Osteocyte (in vitro differentiated cells): Measurements from ENCODE around the gene AVPR2. TPM values are rescaled to one million over a fixed set of nuclear protein-coding genes. Genes with fewer than 3 reads are reported as not detected.

Experiments
- DNase-seq: peaks from one replicate; pipeline ENCODE4 v3.0.0; 2021; ENCODE audit warnings: mixed read lengths; ENCODE audit not compliant: unreplicated experiment; ENCODE audit errors: extremely low spot score
- H3K27ac Mint-ChIP-seq: one replicate; pipeline ENCODE4 v1.8.0; 2021; ENCODE audit warnings: mild to moderate bottlenecking, mixed read lengths; ENCODE audit not compliant: unreplicated experiment
- H3K27me3 Mint-ChIP-seq: one replicate; pipeline ENCODE4 v1.8.0; 2021; ENCODE audit warnings: mixed read lengths; ENCODE audit not compliant: unreplicated experiment
- H3K36me3 Mint-ChIP-seq: one replicate; pipeline ENCODE4 v1.8.0; 2021; ENCODE audit warnings: mixed read lengths; ENCODE audit not compliant: unreplicated experiment
- H3K4me1 Mint-ChIP-seq: one replicate; pipeline ENCODE4 v1.8.0; 2021; ENCODE audit warnings: mixed read lengths; ENCODE audit not compliant: unreplicated experiment
- H3K4me3 Mint-ChIP-seq: one replicate; pipeline ENCODE4 v1.8.0; 2021; ENCODE audit warnings: mild to moderate bottlenecking, moderate library complexity, mixed read lengths; ENCODE audit not compliant: unreplicated experiment
- H3K9me3 Mint-ChIP-seq: one replicate; pipeline ENCODE4 v1.8.0; 2021; ENCODE audit warnings: mixed read lengths; ENCODE audit not compliant: unreplicated experiment
- CTCF ChIP-seq: fragments of 200-600 bp; sonication (generic); IDR thresholded peaks from 2 replicates; pipeline ENCODE4 v1.5.0; 2021; ENCODE audit warnings: antibody characterized with exemption, mild to moderate bottlenecking, moderate library complexity
- total RNA-seq: library from RNA; stranded (reverse); gene quantifications from 2 replicates; pipeline ENCODE4 v1.2.1, GENCODE V29; 2021

Gene AVPR2
- total RNA-seq, 1 donor from 2014 or later: not detected

- Mint-ChIP-seq H3K27me3 (peaks cover 5% of the 10 kb centered on the region), H3K9me3 (no peaks in the 10 kb centered on the region), H3K4me1 (peaks cover 18% of the 10 kb centered on the region), H3K27ac (no peak overlapping the region), H3K4me3 (no peak overlapping the region), H3K36me3 (no peaks in the 10 kb centered on the region)
- DNase-seq: no peak
- TF ChIP-seq CTCF: no peak
Measured at GRCh38 chrX:153883163-153883843, 21.2 kb upstream of the AVPR2 start.

DNA sequence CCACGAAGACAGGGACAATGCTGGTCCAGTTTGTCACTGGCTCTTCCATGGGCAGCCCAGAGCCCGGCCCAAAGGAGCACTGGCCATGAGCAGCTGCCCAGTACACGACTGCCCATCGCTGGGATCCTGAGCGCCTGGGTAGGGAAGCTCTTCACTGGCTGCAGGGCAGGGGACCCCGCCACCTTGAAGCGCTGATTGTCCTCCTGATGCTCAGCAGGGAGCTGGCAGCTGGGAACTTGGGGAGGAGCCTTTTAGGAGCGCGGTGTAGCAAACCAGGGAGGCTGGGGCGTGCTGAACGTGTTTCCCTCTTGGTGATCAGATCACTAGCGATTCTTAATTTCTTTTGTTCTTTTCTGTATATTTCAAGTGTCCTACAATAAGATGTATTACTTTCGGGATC lies 20.3 kb upstream of the AVPR2 start:
- Mint-ChIP-seq H3K36me3 (no peaks in the 10 kb centered on the region), H3K9me3 (no peaks in the 10 kb centered on the region), H3K27me3 (peaks cover 7% of the 10 kb centered on the region), H3K27ac (no peak overlapping the region), H3K4me3 (no peak overlapping the region), H3K4me1 (peaks cover 13% of the 10 kb centered on the region)
- TF ChIP-seq CTCF: no peak
- DNase-seq: no peak

GRCh38 chrX:153884590-153884989 lies 19.9 kb upstream of the AVPR2 start:
- no peak overlapping the region for H3K4me3 Mint-ChIP-seq
- H3K9me3 Mint-ChIP-seq: no peaks in the 10 kb centered on the region
- TF ChIP-seq CTCF: no peak
- H3K36me3 Mint-ChIP-seq: no peaks in the 10 kb centered on the region
- DNase-seq: no peak
- H3K27ac Mint-ChIP-seq: no peak overlapping the region
- peaks cover 10% of the 10 kb centered on the region for H3K4me1 Mint-ChIP-seq
- H3K27me3 Mint-ChIP-seq: peaks cover 7% of the 10 kb centered on the region

DNA sequence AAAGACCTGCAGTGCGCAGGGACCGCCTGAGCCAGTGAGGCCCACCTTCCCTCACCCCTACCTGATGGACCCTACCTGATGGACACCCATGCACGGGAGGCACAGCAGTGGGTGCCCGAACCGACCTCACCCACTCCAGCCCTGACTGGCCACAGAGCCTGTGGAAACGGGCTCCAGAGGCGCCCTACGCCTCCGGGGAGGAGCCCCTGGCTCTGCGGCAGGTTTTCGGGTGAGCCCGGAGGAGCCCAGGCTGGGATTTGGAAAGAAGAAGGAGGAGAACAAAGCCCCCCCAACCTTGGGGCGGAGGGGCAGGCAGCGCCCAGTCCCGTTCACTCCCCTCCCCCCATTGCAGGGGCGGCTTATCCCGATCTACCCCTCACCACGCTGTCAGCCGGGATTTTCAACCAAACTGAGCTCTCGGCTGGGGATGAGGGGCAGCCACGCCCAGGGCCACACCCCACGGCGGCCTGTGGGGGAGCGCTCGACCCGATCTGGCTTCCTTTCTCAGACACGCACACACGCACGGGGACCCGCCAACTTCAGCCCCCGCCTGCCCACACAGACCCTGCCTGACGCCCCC lies 19.2 kb upstream of the AVPR2 start:
- Mint-ChIP-seq H3K4me1 (peaks cover 10% of the 10 kb centered on the region), H3K27ac (no peak overlapping the region), H3K9me3 (no peaks in the 10 kb centered on the region), H3K4me3 (peak overlapping the region; percentile 52), H3K36me3 (no peaks in the 10 kb centered on the region), H3K27me3 (peaks cover 9% of the 10 kb centered on the region)
- no peak for DNase-seq
- TF ChIP-seq CTCF: no peak

DNA sequence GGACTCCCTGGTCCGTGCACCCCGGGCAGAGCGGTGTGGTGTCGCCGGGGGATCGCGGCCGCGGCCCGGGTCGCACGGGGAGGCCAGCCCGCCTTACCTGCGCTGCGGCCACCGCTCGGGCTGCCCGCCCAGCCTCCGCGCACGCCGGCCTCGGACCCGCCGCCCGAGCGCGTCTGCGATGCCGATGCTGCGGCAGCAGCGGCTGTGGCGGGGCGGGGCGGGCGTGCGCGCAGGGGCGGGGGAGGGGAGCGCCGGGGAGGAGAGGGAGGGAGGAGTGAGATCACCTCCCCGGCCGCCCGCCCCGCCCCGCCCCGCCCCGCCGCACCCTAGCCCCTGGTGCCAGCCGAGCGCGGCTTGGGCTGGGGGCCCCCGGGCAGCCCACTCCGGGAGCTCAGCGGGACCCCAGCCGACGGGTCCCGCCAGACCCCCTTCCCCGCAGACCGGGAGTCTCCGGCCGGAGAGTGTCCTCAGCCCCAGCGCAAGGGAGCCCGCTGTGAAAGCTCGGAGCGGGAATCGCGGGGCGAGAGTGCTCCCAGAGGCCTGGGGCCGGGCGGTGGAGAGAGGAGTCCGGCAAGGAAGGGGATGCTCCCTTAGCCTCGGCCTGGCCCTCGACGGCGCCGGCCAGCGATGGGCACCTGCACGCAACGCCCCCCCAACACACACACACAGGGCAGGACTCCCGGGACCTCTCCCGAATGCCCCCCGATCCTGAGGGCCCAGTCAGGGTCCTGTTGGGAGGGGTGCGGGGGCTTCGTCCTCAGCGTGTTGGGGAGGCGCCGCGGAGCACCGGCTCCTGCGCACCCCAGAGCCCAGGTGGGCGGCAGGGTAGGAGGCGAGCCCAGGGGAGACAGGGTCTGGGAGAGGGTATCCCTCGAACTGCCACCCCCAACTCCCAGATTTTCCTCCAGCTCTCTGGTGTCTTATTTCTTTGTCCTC lies 18.2 kb upstream of the AVPR2 start, which contains the start of gene L1CAM:
Gene L1CAM, minus strand, starts transcription at position 206 of the 936 bp plus-strand sequence. CDS start 10,337 bp downstream, outside the sequence.
- H3K4me3 Mint-ChIP-seq: peak within 1 kb of the TSS; percentile 52
- H3K9me3 Mint-ChIP-seq: no peaks in the 10 kb centered on the region
- H3K27ac Mint-ChIP-seq: no peak within 1 kb of the TSS
- H3K36me3 Mint-ChIP-seq: no peaks in the 10 kb centered on the region
- TF ChIP-seq CTCF: no peak
- H3K4me1 Mint-ChIP-seq: peaks cover 9% of the 10 kb centered on the region
- no peak for DNase-seq
- peaks cover 9% of the 10 kb centered on the region for H3K27me3 Mint-ChIP-seq
